HG03066 (cell line): ENCODE measurements around the gene USF3.
"Not testable (repeated sequence)": the region's sequence is repeated elsewhere in the genome, so short reads cannot be mapped to it uniquely, and the experiment has no call there.

ENCODE experiments used
- ATAC-seq: cut with Tn5 transposase; IDR thresholded peaks from one replicate; pipeline ENCODE4 v1.9.1; 2021; ENCODE audit warnings: low read depth; ENCODE audit not compliant: unreplicated experiment

The USF3 gene

GRCh38 chr3:113654851-113655250 is 41.6 kb downstream of the USF3 start:
- no peak for ATAC-seq

- ATAC-seq: no peak
These were observed 42.1 kb downstream of the USF3 start for GRCh38 chr3:113654310-113654709.

GRCh38 chr3:113649174-113649845 is 47.1 kb downstream of the USF3 start:
- no peak for ATAC-seq

GRCh38 chr3:113648524-113648923 is 47.9 kb downstream of the USF3 start:
- ATAC-seq: no peak

- no peak for ATAC-seq
These were observed 52.9 kb downstream of the USF3 start for GRCh38 chr3:113643583-113643982.

- ATAC-seq: no peak
These were observed 57.5 kb downstream of the USF3 start for GRCh38 chr3:113638910-113639309.

- no peak for ATAC-seq
These were observed 58.7 kb downstream of the USF3 start for GRCh38 chr3:113637756-113638155.

- ATAC-seq: not testable (repeated sequence)
These were observed 60.4 kb downstream of the USF3 start for GRCh38 chr3:113636034-113636433.

GRCh38 chr3:113634782-113635474 is 61.5 kb downstream of the USF3 start:
- ATAC-seq: no peak

- no peak for ATAC-seq
These were observed 64.9 kb downstream of the USF3 start for GRCh38 chr3:113631573-113631972.

- ATAC-seq: no peak
These were observed 65.4 kb downstream of the USF3 start for GRCh38 chr3:113630956-113631542.

- no peak for ATAC-seq
These were observed 66.6 kb downstream of the USF3 start for GRCh38 chr3:113629584-113630421.

- no peak for ATAC-seq
These were observed 67.7 kb downstream of the USF3 start for GRCh38 chr3:113628788-113629187.

- ATAC-seq: no peak
These were observed 68.1 kb downstream of the USF3 start for GRCh38 chr3:113628316-113628715.

GRCh38 chr3:113626503-113627371 is 69.7 kb downstream of the USF3 start:
- ATAC-seq: no peak

- ATAC-seq: no peak
These were observed 70.6 kb downstream of the USF3 start for GRCh38 chr3:113625834-113626233.

GRCh38 chr3:113623811-113624210 is 72.6 kb downstream of the USF3 start:
- no peak for ATAC-seq

GRCh38 chr3:113623324-113623723 is 73.1 kb downstream of the USF3 start:
- ATAC-seq: no peak

- ATAC-seq: no peak
These were observed 76.4 kb downstream of the USF3 start for GRCh38 chr3:113620091-113620490.

GRCh38 chr3:113617726-113618125 is 78.7 kb downstream of the USF3 start:
- ATAC-seq: no peak
